KMS-11 (cell line): ENCODE results near the gene LUZP2.

Experiments used
- H2AFZ ChIP-seq: fragments of 200-600 bp; sonication (generic); 2 replicates; pipeline ENCODE4 v1.6.1; 2016; ENCODE audit warnings: antibody characterized with exemption, mixed run types, low read depth
- H3K27ac ChIP-seq: fragments of 200-600 bp; sonication (generic); 2 replicates; pipeline ENCODE4 v1.6.1; 2016; ENCODE audit warnings: mild to moderate bottlenecking, mixed run types
- H3K27me3 ChIP-seq: fragments of 200-600 bp; sonication (generic); 2 replicates; pipeline ENCODE4 v1.6.1; 2017; ENCODE audit warnings: mild to moderate bottlenecking, low read depth, mixed run types, moderate library complexity; ENCODE audit not compliant: insufficient read depth
- H3K36me3 ChIP-seq: fragments of 200-600 bp; sonication (generic); 2 replicates; pipeline ENCODE4 v1.6.1; 2017; ENCODE audit warnings: mild to moderate bottlenecking, mixed run types; ENCODE audit not compliant: insufficient read depth
- H3K4me1 ChIP-seq: fragments of 200-600 bp; sonication (generic); 2 replicates; pipeline ENCODE4 v1.6.1; 2016; ENCODE audit warnings: mild to moderate bottlenecking, low read depth, mixed run types; ENCODE audit not compliant: poor library complexity, severe bottlenecking
- H3K4me2 ChIP-seq: fragments of 200-600 bp; sonication (generic); 2 replicates; pipeline ENCODE4 v1.7.0; 2016; ENCODE audit warnings: mild to moderate bottlenecking, mixed run types
- H3K4me3 ChIP-seq: fragments of 200-600 bp; sonication (generic); IDR thresholded peaks from 2 replicates; pipeline ENCODE4 v1.6.1; 2017; ENCODE audit warnings: low read depth, low read length, mixed read lengths; ENCODE audit not compliant: insufficient read depth
- H3K79me2 ChIP-seq: fragments of 200-600 bp; sonication (generic); 2 replicates; pipeline ENCODE4 v1.6.1; 2016; ENCODE audit warnings: low read depth, mixed run types; ENCODE audit not compliant: insufficient read depth
- H3K9ac ChIP-seq: fragments of 200-600 bp; sonication (generic); 2 replicates; pipeline ENCODE4 v1.6.1; 2016; ENCODE audit warnings: mild to moderate bottlenecking, mixed run types
- H4K20me1 ChIP-seq: fragments of 200-600 bp; sonication (generic); 2 replicates; pipeline ENCODE4 v1.6.1; 2016; ENCODE audit warnings: mild to moderate bottlenecking, mixed run types; ENCODE audit not compliant: insufficient read depth
- CTCF ChIP-seq: fragments of 200-600 bp; sonication (generic); conservative IDR thresholded peaks from 2 replicates; pipeline ENCODE4 v1.6.1; 2017; ENCODE audit warnings: low read depth, mild to moderate bottlenecking, antibody characterized with exemption, low read length, moderate library complexity, mixed read lengths

LUZP2 gene

GRCh38 chr11:24767411-24767810 lies 270.6 kb downstream of the LUZP2 start:
- H3K4me3 ChIP-seq, result no peak overlapping the region

GRCh38 chr11:24773322-24773721 lies 276.5 kb downstream of the LUZP2 start:
- Histone ChIP-seq H3K4me1 (no peaks in the 10 kb centered on the region), H3K9ac (no peak overlapping the region), H3K79me2 (no peaks in the 10 kb centered on the region), H3K27me3 (no peaks in the 10 kb centered on the region), H2AFZ (no peak overlapping the region), H4K20me1 (no peaks in the 10 kb centered on the region), H3K4me3 (no peak overlapping the region), H3K27ac (no peak overlapping the region), H3K36me3 (no peaks in the 10 kb centered on the region), H3K4me2 (no peak overlapping the region)
- TF ChIP-seq CTCF, result no peak

More at GRCh38 chr11:24767411-24767810, 270.6 kb downstream of the LUZP2 start:
- Histone ChIP-seq H2AFZ (no peak overlapping the region), H3K79me2 (no peaks in the 10 kb centered on the region), H3K27me3 (no peaks in the 10 kb centered on the region), H3K4me1 (no peaks in the 10 kb centered on the region), H3K4me2 (no peak overlapping the region), H4K20me1 (no peaks in the 10 kb centered on the region), H3K9ac (no peak overlapping the region), H3K27ac (no peak overlapping the region), H3K36me3 (no peaks in the 10 kb centered on the region)
- no peak for TF ChIP-seq CTCF

- no peak for TF ChIP-seq CTCF
- Histone ChIP-seq H3K27ac (no peak overlapping the region), H2AFZ (no peak overlapping the region), H3K9ac (no peak overlapping the region), H3K4me2 (no peak overlapping the region), H3K4me3 (no peak overlapping the region), H3K79me2 (no peaks in the 10 kb centered on the region), H3K4me1 (peaks cover 41% of the 10 kb centered on the region), H4K20me1 (no peaks in the 10 kb centered on the region), H3K27me3 (no peaks in the 10 kb centered on the region), H3K36me3 (no peaks in the 10 kb centered on the region)
Observed at GRCh38 chr11:24779791-24780190, 282.9 kb downstream of the LUZP2 start.

- Histone ChIP-seq H3K4me2 (peak overlapping the region; percentile 72), H3K27ac (peak overlapping the region; percentile 82; the same call in 1 of the 2 replicates), H3K36me3 (no peaks in the 10 kb centered on the region), H3K4me1 (peaks cover 44% of the 10 kb centered on the region), H4K20me1 (no peaks in the 10 kb centered on the region), H3K4me3 (no peak overlapping the region), H2AFZ (no peak overlapping the region), H3K9ac (no peak overlapping the region), H3K27me3 (no peaks in the 10 kb centered on the region), H3K79me2 (no peaks in the 10 kb centered on the region)
- no peak for TF ChIP-seq CTCF
Observed at GRCh38 chr11:24781288-24781687, 284.4 kb downstream of the LUZP2 start.
